Mesenchymal stem cell (in vitro differentiated cells and primary cell): ENCODE measurements around the gene GPC3.
A peak's percentile ranks its signal among the peaks of the same experiment; 100 is the strongest.

Experiments
- DNase-seq: peaks from one replicate; pipeline ENCODE4 v3.0.0-alpha.2; 2013
- H2AFZ ChIP-seq: one replicate; pipeline ENCODE4 v1.6.1; 2013; ENCODE audit warnings: low read depth, mild to moderate bottlenecking, control low read depth, inconsistent platforms, low read length, moderate library complexity
- H2AK5ac ChIP-seq: 2 replicates; pipeline ENCODE4 v1.6.1; 2013; ENCODE audit warnings: low read length, moderate library complexity, mild to moderate bottlenecking, inconsistent platforms; ENCODE audit not compliant: severe bottlenecking
- H2BK120ac ChIP-seq: one replicate; pipeline ENCODE4 v1.6.1; 2013; ENCODE audit warnings: low read depth, mild to moderate bottlenecking, inconsistent platforms, low read length, moderate library complexity
- H2BK12ac ChIP-seq, 2 experiments: one replicate each; pipeline ENCODE4 v1.6.1; 2013; ENCODE audit warnings: inconsistent platforms in 2 of 2, low read length in 2 of 2, mild to moderate bottlenecking in 2 of 2, moderate library complexity in 2 of 2, control low read depth in 1 of 2
- H2BK15ac ChIP-seq: one replicate; pipeline ENCODE4 v1.6.1; 2013; ENCODE audit warnings: mild to moderate bottlenecking, low read depth, inconsistent platforms; ENCODE audit not compliant: poor library complexity, severe bottlenecking
- H2BK5ac ChIP-seq: 2 replicates; pipeline ENCODE4 v1.6.1; 2013; ENCODE audit warnings: low read depth, mild to moderate bottlenecking, low read length, control low read depth, inconsistent platforms; ENCODE audit not compliant: poor library complexity, severe bottlenecking
- H3K14ac ChIP-seq, 2 experiments: one replicate each; pipeline ENCODE4 v1.6.1; 2013; ENCODE audit warnings: inconsistent platforms in 2 of 2, low read length in 2 of 2, control low read depth in 1 of 2, mild to moderate bottlenecking in 1 of 2, moderate library complexity in 1 of 2
- H3K18ac ChIP-seq, 2 experiments: one replicate each; pipeline ENCODE4 v1.6.1; 2013; ENCODE audit warnings: inconsistent platforms in 2 of 2, low read length in 2 of 2, control low read depth in 1 of 2, low read depth in 1 of 2, mild to moderate bottlenecking in 1 of 2
- H3K23ac ChIP-seq, 2 experiments: one replicate each; pipeline ENCODE4 v1.6.1; 2013; ENCODE audit warnings: inconsistent platforms in 2 of 2, low read length in 2 of 2, mild to moderate bottlenecking in 2 of 2, moderate library complexity in 2 of 2, control low read depth in 1 of 2
- H3K27ac ChIP-seq: 2 replicates; pipeline ENCODE4 v1.5.1; 2013; ENCODE audit warnings: mild to moderate bottlenecking, moderate library complexity, low read length, control low read depth, inconsistent platforms; ENCODE audit not compliant: poor library complexity, severe bottlenecking
- H3K27me3 ChIP-seq, 2 experiments: 2 replicates each; pipeline versions ENCODE4 v1.6.1 to v1.7.0; 2013; ENCODE audit warnings: low read length in 2 of 2, mild to moderate bottlenecking in 2 of 2, moderate library complexity in 2 of 2, control low read depth in 1 of 2, inconsistent platforms in 1 of 2; ENCODE audit not compliant: control insufficient read depth in 1 of 2, insufficient read depth in 1 of 2
- H3K36me3 ChIP-seq, 2 experiments: 2 replicates each; pipeline versions ENCODE4 v1.6.1 to v1.7.0; 2013; ENCODE audit warnings: low read length in 2 of 2, control low read depth in 1 of 2, inconsistent platforms in 1 of 2, low read depth in 1 of 2, mild to moderate bottlenecking in 1 of 2; ENCODE audit not compliant: insufficient read depth in 2 of 2, control insufficient read depth in 1 of 2
- H3K4ac ChIP-seq, 2 experiments: one replicate each; pipeline ENCODE4 v1.6.1; 2013; ENCODE audit warnings: inconsistent platforms in 2 of 2, low read length in 2 of 2, mild to moderate bottlenecking in 2 of 2, moderate library complexity in 2 of 2, control low read depth in 1 of 2, low read depth in 1 of 2
- H3K4me1 ChIP-seq: 2 replicates; pipeline ENCODE4 v1.6.1; 2013; ENCODE audit warnings: low read depth, low read length, control low read depth; ENCODE audit not compliant: control insufficient read depth, insufficient read depth
- H3K4me2 ChIP-seq: 2 replicates; pipeline ENCODE4 v1.6.1; 2013; ENCODE audit warnings: low read length, mild to moderate bottlenecking, inconsistent platforms; ENCODE audit not compliant: poor library complexity, severe bottlenecking
- H3K4me3 ChIP-seq, 2 experiments: 2 replicates each; pipeline versions ENCODE4 v1.5.1 to v1.7.0; 2013; ENCODE audit warnings: low read length in 2 of 2, mild to moderate bottlenecking in 2 of 2, control low read depth in 1 of 2, low read depth in 1 of 2; ENCODE audit not compliant: insufficient read depth in 1 of 2
- H3K79me1 ChIP-seq: replicated peaks from 2 replicates; pipeline ENCODE4 v1.6.1; 2013; ENCODE audit warnings: mild to moderate bottlenecking, control low read depth, low read length, inconsistent platforms; ENCODE audit not compliant: poor library complexity, severe bottlenecking
- H3K9ac ChIP-seq: 2 replicates; pipeline ENCODE4 v1.7.0; 2013; ENCODE audit warnings: mild to moderate bottlenecking, low read length, moderate library complexity
- H3K9me3 ChIP-seq: 2 replicates; pipeline ENCODE4 v1.7.0; 2013; ENCODE audit warnings: mild to moderate bottlenecking, low read length; ENCODE audit not compliant: control insufficient read depth
- H4K8ac ChIP-seq: one replicate; pipeline ENCODE4 v1.6.1; 2013; ENCODE audit warnings: inconsistent platforms, mild to moderate bottlenecking, low read length, moderate library complexity
- H4K91ac ChIP-seq: one replicate; pipeline ENCODE4 v1.6.1; 2013; ENCODE audit warnings: mild to moderate bottlenecking, low read length, inconsistent platforms
- WGBS: methylation state at CpG from one replicate; pipeline ENCODE4 v1.1.7; 2013; ENCODE audit warnings: mixed read lengths; 5-methylcytosine and 5-hydroxymethylcytosine counted together

The GPC3 gene

DNA sequence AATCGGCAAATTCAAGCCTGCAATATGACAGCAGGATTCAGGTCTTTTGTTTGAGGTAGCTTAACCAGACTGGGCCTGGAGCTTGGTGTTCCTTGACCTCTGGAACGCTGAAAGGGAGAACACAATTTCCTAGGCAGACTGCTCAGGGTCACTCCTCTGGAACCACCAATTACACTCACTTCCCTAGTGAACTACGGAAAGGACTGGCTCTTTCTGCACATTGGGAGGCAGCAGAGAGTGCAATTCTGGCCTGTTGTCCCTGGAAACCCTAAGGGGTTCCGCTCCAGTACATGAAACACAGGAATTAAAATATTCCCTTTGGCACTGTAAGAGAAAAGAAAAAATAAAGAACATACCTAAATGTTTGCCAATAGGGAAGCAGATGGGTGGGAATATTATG lies 58.6 kb downstream of the GPC3 start:
- Histone ChIP-seq H3K4me3 (no peak overlapping the region), H2BK120ac (no peak overlapping the region), H3K9ac (no peak overlapping the region), H2AFZ (no peak overlapping the region), H3K9me3 (no peaks in the 10 kb centered on the region), H3K36me3 (no peaks in the 10 kb centered on the region), H3K23ac (no peak overlapping the region), H2BK5ac (no peak overlapping the region), H3K27me3 (no peaks in the 10 kb centered on the region), H2BK12ac (no peak overlapping the region), H3K18ac (no peak overlapping the region), H4K8ac (no peak overlapping the region), H3K4ac (no peak overlapping the region), H3K79me1 (no peaks in the 10 kb centered on the region), H3K27ac (no peak overlapping the region), H3K4me1 (no peaks in the 10 kb centered on the region), H3K14ac (no peak overlapping the region), H2AK5ac (no peak overlapping the region), H4K91ac (no peak overlapping the region), H2BK15ac (no peak overlapping the region), H3K4me2 (no peak overlapping the region)
- no peak for DNase-seq
- 46% methylated on average over 2 of the region's 4 CpGs for WGBS

DNA sequence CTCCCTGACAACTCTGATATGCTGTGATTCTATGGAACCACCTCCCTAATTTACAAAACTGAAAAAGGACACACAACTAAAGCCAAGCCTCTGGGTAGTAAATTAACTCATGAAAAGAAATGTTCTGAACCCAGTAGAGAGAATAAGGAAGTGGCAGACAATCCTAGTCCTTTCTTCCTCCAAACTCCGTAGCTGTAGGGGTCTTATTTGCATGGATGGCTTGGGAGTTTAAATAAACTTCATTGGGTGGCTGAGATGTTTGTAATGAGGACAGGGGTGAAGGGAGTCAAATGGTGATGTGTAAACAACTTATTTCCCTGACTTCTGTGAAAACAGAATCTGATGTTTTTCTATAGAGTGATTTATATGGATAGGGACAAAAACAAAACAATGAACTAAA lies 59.3 kb downstream of the GPC3 start:
- no peak overlapping the region for H3K4me3 ChIP-seq
- no peaks in the 10 kb centered on the region for H3K9me3 ChIP-seq
- no peak overlapping the region for H3K23ac ChIP-seq
- H3K79me1 ChIP-seq: no peaks in the 10 kb centered on the region
- no peak overlapping the region for H4K8ac ChIP-seq
- no peaks in the 10 kb centered on the region for H3K4me1 ChIP-seq
- H2BK120ac ChIP-seq: no peak overlapping the region
- no peak overlapping the region for H2BK15ac ChIP-seq
- H3K9ac ChIP-seq: no peak overlapping the region
- no peak overlapping the region for H2BK5ac ChIP-seq
- H3K18ac ChIP-seq: no peak overlapping the region
- no peaks in the 10 kb centered on the region for H3K36me3 ChIP-seq
- no peaks in the 10 kb centered on the region for H3K27me3 ChIP-seq
- H3K27ac ChIP-seq: no peak overlapping the region
- H2AK5ac ChIP-seq: no peak overlapping the region
- 50% methylated on average over 1 of the region's 1 CpG for WGBS
- H3K4me2 ChIP-seq: no peak overlapping the region
- H3K14ac ChIP-seq: no peak overlapping the region
- no peak overlapping the region for H2BK12ac ChIP-seq
- no peak overlapping the region for H2AFZ ChIP-seq
- no peak overlapping the region for H4K91ac ChIP-seq
- H3K4ac ChIP-seq: no peak overlapping the region
- no peak for DNase-seq

DNA sequence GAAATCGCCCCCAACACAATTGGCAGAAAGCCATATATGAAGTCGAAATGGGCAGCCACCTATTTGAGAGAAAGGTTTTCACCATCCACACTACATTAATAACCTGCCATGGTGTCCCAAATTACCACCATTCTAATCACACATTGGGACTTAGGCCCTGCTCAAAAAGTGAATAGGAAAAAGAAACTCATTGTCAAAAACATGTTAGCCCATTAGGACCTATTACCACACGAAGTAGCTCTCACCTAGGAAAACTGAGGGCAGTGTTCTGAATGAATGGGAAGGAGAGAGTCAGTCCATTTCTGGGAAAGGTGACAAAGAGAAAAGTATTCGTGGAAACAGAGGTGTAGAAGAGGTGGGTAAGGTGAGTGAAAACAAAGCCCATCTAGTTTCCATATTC lies 60.8 kb downstream of the GPC3 start:
- H3K27me3 ChIP-seq: no peaks in the 10 kb centered on the region
- no peaks in the 10 kb centered on the region for H3K36me3 ChIP-seq
- 80% methylated on average over 3 of the region's 4 CpGs for WGBS
- no peaks in the 10 kb centered on the region for H3K4me1 ChIP-seq
- no peak overlapping the region for H2BK12ac ChIP-seq
- H3K23ac ChIP-seq: no peak overlapping the region
- no peak overlapping the region for H2AFZ ChIP-seq
- H3K9ac ChIP-seq: no peak overlapping the region
- no peak overlapping the region for H3K4me3 ChIP-seq
- no peak overlapping the region for H4K91ac ChIP-seq
- no peak overlapping the region for H2BK120ac ChIP-seq
- H4K8ac ChIP-seq: no peak overlapping the region
- H3K4ac ChIP-seq: no peak overlapping the region
- H2BK15ac ChIP-seq: no peak overlapping the region
- no peak overlapping the region for H3K27ac ChIP-seq
- H3K4me2 ChIP-seq: no peak overlapping the region
- H2BK5ac ChIP-seq: no peak overlapping the region
- H3K14ac ChIP-seq: no peak overlapping the region
- H3K18ac ChIP-seq: no peak overlapping the region
- no peaks in the 10 kb centered on the region for H3K9me3 ChIP-seq
- no peak for DNase-seq
- no peaks in the 10 kb centered on the region for H3K79me1 ChIP-seq
- H2AK5ac ChIP-seq: no peak overlapping the region

DNA sequence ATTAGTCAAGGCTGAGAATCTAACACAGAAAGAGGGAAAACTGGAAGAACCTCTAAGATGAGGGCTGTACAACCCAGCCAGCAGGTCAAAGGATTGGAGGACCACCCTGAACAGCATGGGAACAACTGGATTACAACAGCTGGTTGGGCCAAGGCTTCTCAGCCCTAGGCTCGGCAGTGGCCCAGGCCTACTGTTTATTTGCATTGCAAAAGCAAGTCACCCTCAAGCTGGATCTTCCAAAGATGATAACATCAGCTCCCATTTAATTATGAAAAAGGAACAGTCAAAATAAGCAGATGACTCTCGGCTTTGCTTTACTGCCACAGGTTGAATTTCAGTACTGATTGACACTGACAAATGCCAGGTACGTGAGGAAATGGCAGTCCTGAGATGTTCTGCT lies 61.8 kb downstream of the GPC3 start:
- no peak overlapping the region for H2BK120ac ChIP-seq
- H4K91ac ChIP-seq: no peak overlapping the region
- no peaks in the 10 kb centered on the region for H3K79me1 ChIP-seq
- peak overlapping the region in 1 of 2 experiments; percentile 62 for H3K18ac ChIP-seq
- no peak overlapping the region for H2BK5ac ChIP-seq
- H3K4ac ChIP-seq: no peak overlapping the region
- peak overlapping the region; percentile 65 for H3K9ac ChIP-seq
- no peak overlapping the region for H2BK12ac ChIP-seq
- H3K9me3 ChIP-seq: no peaks in the 10 kb centered on the region
- no peak overlapping the region for H2BK15ac ChIP-seq
- H3K27me3 ChIP-seq: no peaks in the 10 kb centered on the region
- H3K4me1 ChIP-seq: no peaks in the 10 kb centered on the region
- no peak overlapping the region for H2AK5ac ChIP-seq
- no peak overlapping the region for H3K23ac ChIP-seq
- no peak overlapping the region for H3K14ac ChIP-seq
- no peak overlapping the region for H3K27ac ChIP-seq
- H3K4me3 ChIP-seq: no peak overlapping the region
- WGBS: 52% methylated on average over 3 of the region's 3 CpGs
- no peak for DNase-seq
- no peaks in the 10 kb centered on the region for H3K36me3 ChIP-seq
- no peak overlapping the region for H4K8ac ChIP-seq
- H3K4me2 ChIP-seq: no peak overlapping the region
- H2AFZ ChIP-seq: no peak overlapping the region
